ENCODE results near the gene MGAT4B.

- TF ChIP-seq CTCF (IDR thresholded peaks at IDR 0.05) (no peak), POLR2A (IDR thresholded peaks at IDR 0.05) (no peak), POLR2AphosphoS5 (IDR thresholded peaks at IDR 0.05) (no peak)
Observed at GRCh38 chr5:179769271-179769670, 37.4 kb downstream of the MGAT4B start.
